ENCODE measurements around the gene NPAS2.

- TF ChIP-seq CTCF (conservative IDR thresholded peaks at IDR 0.05) (no peak), EZH2 (IDR thresholded peaks at IDR 0.05; ENCODE audit: low read depth) (no peak)
These were observed 46.4 kb upstream of the NPAS2 start for GRCh38 chr2:100773538-100773937.

All from PC-9 (cell line).